ENCODE results near the gene COL9A1.

GRCh38 chr6:70180901-70181599, 121.8 kb downstream of the COL9A1 start:
- TF ChIP-seq CTCF (IDR thresholded peaks at IDR 0.05) (no peak), POLR2A (IDR thresholded peaks at IDR 0.05) (no peak)
